ENCODE measurements around the gene AKR1C4.
"Not testable (repeated sequence)": the region's sequence is repeated elsewhere in the genome, so short reads cannot be mapped to it uniquely, and the experiment has no call there.

Gene AKR1C4

GRCh38 chr10:5196702-5197113 lies at the start of gene AKR1C4:
AKR1C4 (plus strand) TSS chr10:5196837; CDS start chr10:5196868, 31 bp downstream.
- Mint-ChIP-seq H3K4me3 (no peak within 1 kb of the TSS), H3K27ac (no peak within 1 kb of the TSS), H3K36me3 (ENCODE audit: low read depth) (no peaks in the 10 kb centered on the region), H3K27me3 (no peaks in the 10 kb centered on the region), H3K4me1 (ENCODE audit: low read depth) (no peaks in the 10 kb centered on the region), H3K9me3 (peaks cover 8% of the 10 kb centered on the region)
- intact Hi-C loops (cut with micrococcal nuclease): no loop called here

GRCh38 chr10:5146920-5147254 lies 49.8 kb upstream of the AKR1C4 start:
- no peak overlapping the region for H3K4me3 Mint-ChIP-seq
- no peak overlapping the region for H3K27ac Mint-ChIP-seq
- peaks cover 22% of the 10 kb centered on the region for H3K9me3 Mint-ChIP-seq
- H3K36me3 Mint-ChIP-seq (ENCODE audit: low read depth): no peaks in the 10 kb centered on the region
- intact Hi-C loops (cut with micrococcal nuclease): no loop called here
- no peaks in the 10 kb centered on the region for H3K4me1 Mint-ChIP-seq (ENCODE audit: low read depth)
- no peaks in the 10 kb centered on the region for H3K27me3 Mint-ChIP-seq

GRCh38 chr10:5147255-5147980 lies 49.2 kb upstream of the AKR1C4 start:
- Mint-ChIP-seq H3K4me3 (no peak overlapping the region), H3K4me1 (ENCODE audit: low read depth) (no peaks in the 10 kb centered on the region), H3K27me3 (no peaks in the 10 kb centered on the region), H3K36me3 (ENCODE audit: low read depth) (no peaks in the 10 kb centered on the region), H3K27ac (no peak overlapping the region), H3K9me3 (peaks cover 22% of the 10 kb centered on the region)
- intact Hi-C loops (cut with micrococcal nuclease): no loop called here

DNA sequence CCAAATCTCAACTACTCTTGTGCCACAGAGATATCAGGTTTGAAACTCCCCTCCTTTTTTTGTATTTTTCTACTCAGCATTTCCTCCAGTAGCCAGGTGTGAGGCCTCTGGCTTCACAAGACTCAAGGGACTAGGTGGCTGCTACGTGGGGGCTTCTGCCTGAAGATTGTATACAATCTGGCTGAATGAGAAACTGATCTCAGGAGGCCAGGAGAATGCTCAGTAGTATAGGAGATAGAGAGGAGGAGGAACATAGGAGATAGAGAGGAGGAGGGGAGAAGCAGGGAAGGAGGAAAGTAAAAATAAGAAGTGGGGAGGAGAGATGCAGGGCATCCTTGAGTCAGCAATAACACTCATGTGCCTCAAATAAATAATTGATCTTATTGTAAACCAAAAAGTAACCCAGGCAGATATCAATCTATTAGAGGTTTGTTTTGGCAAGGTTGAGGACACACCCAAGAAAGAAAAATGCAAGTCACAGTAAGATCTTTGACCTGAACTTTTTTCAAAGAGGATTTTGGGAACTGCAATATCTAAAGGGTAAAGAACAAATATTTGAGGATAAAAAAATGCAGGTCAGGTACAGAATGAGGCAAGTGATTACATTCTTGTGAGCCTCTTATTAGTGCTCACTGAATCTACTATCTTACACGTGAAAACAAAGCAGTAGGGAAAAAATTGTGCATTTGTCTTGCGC lies 48.5 kb upstream of the AKR1C4 start:
- intact Hi-C loops (cut with micrococcal nuclease): no loop called here
- Mint-ChIP-seq H3K4me1 (ENCODE audit: low read depth) (no peaks in the 10 kb centered on the region), H3K36me3 (ENCODE audit: low read depth) (no peaks in the 10 kb centered on the region), H3K9me3 (peaks cover 24% of the 10 kb centered on the region), H3K4me3 (no peak overlapping the region), H3K27ac (no peak overlapping the region), H3K27me3 (no peaks in the 10 kb centered on the region)

DNA sequence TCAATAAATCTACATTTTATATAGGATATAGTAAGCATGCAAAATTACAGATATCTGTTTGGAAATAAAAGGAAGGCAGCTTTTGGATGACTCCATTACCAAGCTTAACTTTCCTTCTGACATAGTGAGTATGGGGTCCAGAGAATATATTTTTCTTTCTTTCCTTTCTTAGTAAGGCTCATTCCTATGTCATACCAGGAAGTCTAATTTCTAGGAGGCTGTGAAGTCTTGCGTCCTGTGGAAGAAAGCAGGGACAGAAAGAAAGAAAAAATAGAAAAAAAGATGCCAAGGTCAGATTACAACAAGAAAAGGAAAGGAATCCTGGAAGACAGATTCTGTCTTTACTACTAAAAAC lies 48.0 kb upstream of the AKR1C4 start:
- no peak overlapping the region for H3K27ac Mint-ChIP-seq
- no peaks in the 10 kb centered on the region for H3K36me3 Mint-ChIP-seq (ENCODE audit: low read depth)
- peaks cover 29% of the 10 kb centered on the region for H3K9me3 Mint-ChIP-seq
- H3K27me3 Mint-ChIP-seq: no peaks in the 10 kb centered on the region
- no peak overlapping the region for H3K4me3 Mint-ChIP-seq
- no peaks in the 10 kb centered on the region for H3K4me1 Mint-ChIP-seq (ENCODE audit: low read depth)
- intact Hi-C loops (cut with micrococcal nuclease): no loop called here

- no peak overlapping the region for H3K27ac Mint-ChIP-seq
- H3K36me3 Mint-ChIP-seq (ENCODE audit: low read depth): no peaks in the 10 kb centered on the region
- H3K9me3 Mint-ChIP-seq: peaks cover 31% of the 10 kb centered on the region
- no peaks in the 10 kb centered on the region for H3K27me3 Mint-ChIP-seq
- H3K4me1 Mint-ChIP-seq (ENCODE audit: low read depth): no peaks in the 10 kb centered on the region
- intact Hi-C loops (cut with micrococcal nuclease): no loop called here
- no peak overlapping the region for H3K4me3 Mint-ChIP-seq
Observed at GRCh38 chr10:5151076-5151475, 45.6 kb upstream of the AKR1C4 start.

- peaks cover 47% of the 10 kb centered on the region for H3K9me3 Mint-ChIP-seq
- H3K27ac Mint-ChIP-seq: no peak overlapping the region
- H3K36me3 Mint-ChIP-seq (ENCODE audit: low read depth): no peaks in the 10 kb centered on the region
- H3K4me3 Mint-ChIP-seq: no peak overlapping the region
- intact Hi-C loops (cut with micrococcal nuclease): no loop called here
- peaks cover 7% of the 10 kb centered on the region for H3K4me1 Mint-ChIP-seq (ENCODE audit: low read depth)
- no peaks in the 10 kb centered on the region for H3K27me3 Mint-ChIP-seq
Observed at GRCh38 chr10:5155951-5156350, 40.7 kb upstream of the AKR1C4 start.

DNA sequence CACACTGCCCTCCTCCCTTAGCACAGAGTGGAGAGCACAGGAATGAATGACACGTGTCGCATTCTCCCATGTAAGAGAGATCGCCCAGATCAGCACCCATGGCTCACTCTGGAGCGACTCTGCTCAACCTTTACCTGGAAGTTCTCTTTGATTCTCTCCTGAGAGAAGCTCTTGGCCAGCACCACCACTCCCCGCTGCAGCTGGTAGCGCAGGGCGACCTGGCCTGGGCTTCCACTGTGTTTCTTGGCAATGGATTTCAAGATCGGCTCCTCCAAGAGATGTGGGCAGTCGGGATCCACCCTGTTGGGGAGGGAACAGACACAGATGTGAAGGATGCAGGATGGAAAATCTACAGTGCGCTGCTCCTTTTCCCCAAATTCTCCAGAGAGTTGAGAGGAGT lies 39.1 kb upstream of the AKR1C4 start:
- intact Hi-C loops (cut with micrococcal nuclease): no loop called here
- Mint-ChIP-seq H3K4me1 (ENCODE audit: low read depth) (peaks cover 7% of the 10 kb centered on the region), H3K27me3 (no peaks in the 10 kb centered on the region), H3K4me3 (no peak overlapping the region), H3K9me3 (peaks cover 58% of the 10 kb centered on the region), H3K36me3 (ENCODE audit: low read depth) (no peaks in the 10 kb centered on the region), H3K27ac (no peak overlapping the region)

GRCh38 chr10:5159126-5159525 lies 37.5 kb upstream of the AKR1C4 start:
- H3K9me3 Mint-ChIP-seq: peaks cover 66% of the 10 kb centered on the region
- no peaks in the 10 kb centered on the region for H3K36me3 Mint-ChIP-seq (ENCODE audit: low read depth)
- no peaks in the 10 kb centered on the region for H3K27me3 Mint-ChIP-seq
- intact Hi-C loops (cut with micrococcal nuclease): no loop called here
- no peak overlapping the region for H3K4me3 Mint-ChIP-seq
- no peak overlapping the region for H3K27ac Mint-ChIP-seq
- H3K4me1 Mint-ChIP-seq (ENCODE audit: low read depth): peaks cover 7% of the 10 kb centered on the region

DNA sequence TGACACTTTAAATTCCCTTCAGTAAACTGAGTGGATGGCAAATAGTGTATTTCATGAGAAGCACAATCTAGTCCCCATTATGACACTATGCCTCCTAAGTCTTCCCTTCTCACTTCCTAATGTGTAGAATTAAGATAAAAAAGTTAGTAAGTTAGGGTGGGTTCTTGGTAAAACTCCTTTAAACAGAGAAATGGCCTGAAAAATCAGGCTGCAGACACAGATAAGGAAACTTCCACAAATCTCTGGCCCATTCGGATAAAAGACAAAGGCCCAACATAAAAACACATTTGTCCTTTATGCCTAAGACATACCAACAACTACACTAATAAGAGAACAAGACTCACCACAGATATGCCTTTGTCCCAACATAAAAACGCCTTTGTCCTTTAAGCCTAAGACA lies 33.1 kb upstream of the AKR1C4 start:
- Mint-ChIP-seq H3K4me3 (no peak overlapping the region), H3K9me3 (peaks cover 92% of the 10 kb centered on the region), H3K27ac (no peak overlapping the region), H3K36me3 (ENCODE audit: low read depth) (no peaks in the 10 kb centered on the region), H3K4me1 (ENCODE audit: low read depth) (peaks cover 7% of the 10 kb centered on the region), H3K27me3 (no peaks in the 10 kb centered on the region)
- intact Hi-C loops (cut with micrococcal nuclease): no loop called here

DNA sequence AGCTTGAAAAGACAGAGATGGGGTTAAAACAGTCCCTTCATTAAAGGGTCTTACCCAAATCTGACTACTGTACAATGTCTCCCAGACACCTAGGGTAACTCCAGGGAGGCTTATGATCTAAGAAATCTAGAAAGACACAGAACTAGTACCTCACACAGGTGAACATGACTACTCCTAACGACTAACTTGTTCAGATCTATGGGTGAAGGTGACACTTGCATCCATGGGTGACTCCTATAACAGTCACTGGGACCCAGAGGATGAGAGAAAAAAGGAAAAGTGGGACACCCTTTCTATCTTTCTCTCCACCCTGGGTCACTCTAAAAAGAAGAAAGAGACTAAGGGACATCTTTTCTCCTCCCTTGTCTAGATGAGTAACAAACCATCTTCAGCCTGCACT lies 30.9 kb upstream of the AKR1C4 start:
- Mint-ChIP-seq H3K27ac (no peak overlapping the region), H3K4me3 (no peak overlapping the region), H3K36me3 (ENCODE audit: low read depth) (no peaks in the 10 kb centered on the region), H3K27me3 (no peaks in the 10 kb centered on the region), H3K9me3 (peaks cover 81% of the 10 kb centered on the region), H3K4me1 (ENCODE audit: low read depth) (no peaks in the 10 kb centered on the region)
- intact Hi-C loops (cut with micrococcal nuclease): no loop called here

GRCh38 chr10:5168897-5169420 lies 27.7 kb upstream of the AKR1C4 start:
- peaks cover 50% of the 10 kb centered on the region for H3K9me3 Mint-ChIP-seq
- no peaks in the 10 kb centered on the region for H3K27me3 Mint-ChIP-seq
- H3K27ac Mint-ChIP-seq: no peak overlapping the region
- H3K36me3 Mint-ChIP-seq (ENCODE audit: low read depth): no peaks in the 10 kb centered on the region
- no peaks in the 10 kb centered on the region for H3K4me1 Mint-ChIP-seq (ENCODE audit: low read depth)
- intact Hi-C loops (cut with micrococcal nuclease): no loop called here
- H3K4me3 Mint-ChIP-seq: no peak overlapping the region

DNA sequence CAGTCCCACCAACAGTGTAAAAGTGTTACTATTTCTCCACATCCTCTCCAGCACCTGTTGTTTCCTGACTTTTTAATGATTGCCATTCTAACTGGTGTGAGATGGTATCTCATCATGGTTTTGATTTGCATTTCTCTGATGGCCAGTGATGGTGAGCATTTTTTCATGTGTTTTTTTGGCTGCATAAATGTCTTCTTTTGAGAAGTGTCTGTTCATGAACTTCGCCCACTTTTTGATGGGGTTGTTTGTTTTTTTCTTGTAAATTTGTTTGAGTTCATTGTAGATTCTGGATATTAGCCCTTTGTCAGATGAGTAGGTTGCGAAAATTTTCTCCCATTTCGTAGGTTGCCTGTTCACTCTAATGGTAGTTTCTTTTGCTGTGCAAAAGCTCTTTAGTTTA lies 21.1 kb upstream of the AKR1C4 start:
- H3K27me3 Mint-ChIP-seq; H3K36me3 Mint-ChIP-seq (ENCODE audit: low read depth); H3K4me1 Mint-ChIP-seq (ENCODE audit: low read depth); H3K27ac Mint-ChIP-seq; H3K4me3 Mint-ChIP-seq; intact Hi-C loops (cut with micrococcal nuclease): not testable (repeated sequence)
- H3K9me3 Mint-ChIP-seq: peaks cover 15% of the 10 kb centered on the region

DNA sequence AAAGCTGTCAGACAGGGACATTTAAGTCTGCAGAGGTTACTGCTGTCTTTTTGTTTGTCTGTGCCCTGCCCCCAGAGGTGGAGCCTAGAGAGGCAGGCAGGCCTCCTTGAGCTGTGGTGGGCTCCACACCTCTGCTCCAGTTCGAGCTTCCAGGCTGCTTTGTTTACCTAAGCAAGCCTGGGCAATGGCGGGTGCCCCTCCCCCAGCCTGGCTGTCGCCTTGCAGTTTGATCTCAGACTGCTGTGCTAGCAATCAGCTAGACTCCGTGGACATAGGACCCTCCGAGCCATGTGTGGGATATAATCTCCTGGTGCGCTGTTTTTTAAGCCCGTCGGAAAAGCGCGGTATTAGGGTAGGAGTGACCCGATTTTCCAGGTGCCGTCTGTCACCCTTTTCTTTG lies 16.1 kb upstream of the AKR1C4 start:
- H3K27ac Mint-ChIP-seq; H3K36me3 Mint-ChIP-seq (ENCODE audit: low read depth); intact Hi-C loops (cut with micrococcal nuclease); H3K4me3 Mint-ChIP-seq; H3K27me3 Mint-ChIP-seq; H3K4me1 Mint-ChIP-seq (ENCODE audit: low read depth): not testable (repeated sequence)
- H3K9me3 Mint-ChIP-seq: peaks cover 15% of the 10 kb centered on the region

DNA sequence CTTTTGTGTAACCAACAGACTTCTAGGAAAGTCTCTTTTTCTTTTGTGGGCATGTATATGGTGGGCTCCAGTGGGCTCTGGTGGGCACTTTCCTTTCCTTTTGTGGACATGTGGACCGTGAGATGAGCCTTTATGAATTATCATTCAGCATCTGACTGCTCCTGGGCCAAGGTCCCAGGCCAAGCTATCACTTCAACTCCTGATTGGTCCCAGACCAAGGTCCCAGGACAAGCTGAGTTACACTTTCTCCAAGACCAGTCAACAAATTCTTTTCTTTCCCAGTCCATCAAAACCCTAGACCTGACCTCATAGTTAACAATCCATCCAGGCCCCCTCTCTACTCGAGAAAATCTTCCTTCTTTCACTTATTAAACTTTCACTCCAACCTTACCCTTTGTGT lies 12.7 kb upstream of the AKR1C4 start:
- intact Hi-C loops (cut with micrococcal nuclease): no loop called here
- H3K4me3 Mint-ChIP-seq: no peak overlapping the region
- H3K4me1 Mint-ChIP-seq (ENCODE audit: low read depth): no peaks in the 10 kb centered on the region
- H3K36me3 Mint-ChIP-seq (ENCODE audit: low read depth): no peaks in the 10 kb centered on the region
- no peak overlapping the region for H3K27ac Mint-ChIP-seq
- H3K27me3 Mint-ChIP-seq: no peaks in the 10 kb centered on the region
- peaks cover 15% of the 10 kb centered on the region for H3K9me3 Mint-ChIP-seq

Data from dendritic cell treated with granulocyte-macrophage colony-stimulating factor and Interleukin-4, amounts not matched to agents 40 ng/mL and 50 ng/mL, for 4 days (primary cell).